Neuron (in vitro differentiated cells): ENCODE data around the gene BCL11B.

Experiments used
- H2AFZ ChIP-seq: one replicate; pipeline ENCODE4 v1.6.1; 2013; ENCODE audit warnings: low read depth, mild to moderate bottlenecking, inconsistent platforms, low read length, moderate library complexity
- H3K27me3 ChIP-seq: one replicate; pipeline ENCODE4 v1.6.1; 2013; ENCODE audit warnings: low read length; ENCODE audit not compliant: insufficient read depth
- H3K36me3 ChIP-seq: one replicate; pipeline ENCODE4 v1.6.1; 2013; ENCODE audit warnings: low read length; ENCODE audit not compliant: insufficient read depth
- H3K4me1 ChIP-seq: one replicate; pipeline ENCODE4 v1.6.1; 2013; ENCODE audit warnings: low read length; ENCODE audit not compliant: insufficient read depth
- H3K4me3 ChIP-seq: 2 replicates; pipeline ENCODE4 v1.5.1; 2013; ENCODE audit warnings: mild to moderate bottlenecking, low read length, moderate library complexity
- H3K9me3 ChIP-seq: one replicate; pipeline ENCODE4 v1.6.1; 2013; ENCODE audit warnings: low read length

Gene BCL11B

DNA sequence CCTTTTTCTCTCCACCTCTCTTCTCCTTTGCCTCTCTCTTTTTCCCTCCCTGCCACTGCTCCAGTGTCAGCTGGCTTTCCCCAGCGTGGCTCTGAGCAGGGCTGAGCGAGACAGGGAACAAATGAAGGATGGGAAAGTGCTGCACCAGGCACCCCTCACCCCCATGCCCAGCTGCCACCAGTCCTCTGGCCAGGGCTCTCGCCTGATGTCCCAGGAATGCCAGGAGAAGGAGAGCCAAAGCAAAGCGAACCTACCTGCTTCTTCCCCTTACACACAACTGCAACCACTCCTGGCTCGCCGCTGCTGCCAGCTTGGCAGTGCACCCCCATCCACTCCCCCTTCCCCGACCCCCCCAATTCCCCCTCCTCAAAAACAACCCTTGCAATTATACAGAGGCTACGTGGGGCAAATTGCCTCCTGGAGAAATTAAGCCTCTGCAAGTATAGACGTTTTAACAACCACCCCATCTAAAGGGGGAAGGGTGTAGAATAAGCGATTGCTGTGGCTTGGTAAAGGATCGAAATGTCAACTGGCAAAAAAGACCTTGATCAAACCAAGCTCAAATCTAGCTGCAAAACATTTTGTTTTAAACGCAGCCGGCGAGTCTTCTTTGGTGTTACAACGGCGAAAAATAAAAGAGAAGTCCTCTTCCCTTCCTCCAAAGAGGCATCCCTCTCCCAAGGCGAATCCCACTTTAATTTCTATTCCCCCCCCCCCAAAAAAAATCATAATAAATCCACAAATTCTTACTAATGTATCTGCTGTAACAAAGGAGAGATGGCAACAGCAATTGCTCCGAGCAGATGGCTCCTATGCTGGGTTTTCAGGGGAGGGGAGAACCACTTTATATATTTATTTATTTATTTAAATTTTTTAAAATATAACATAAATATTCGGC lies 2.9 kb downstream of the BCL11B start:
- no peaks in the 10 kb centered on the region for H3K36me3 ChIP-seq
- no peak overlapping the region for H3K4me3 ChIP-seq
- no peak overlapping the region for H2AFZ ChIP-seq
- H3K9me3 ChIP-seq = no peaks in the 10 kb centered on the region
- H3K4me1 ChIP-seq = peaks cover 25% of the 10 kb centered on the region
- H3K27me3 ChIP-seq = peaks cover 75% of the 10 kb centered on the region

DNA sequence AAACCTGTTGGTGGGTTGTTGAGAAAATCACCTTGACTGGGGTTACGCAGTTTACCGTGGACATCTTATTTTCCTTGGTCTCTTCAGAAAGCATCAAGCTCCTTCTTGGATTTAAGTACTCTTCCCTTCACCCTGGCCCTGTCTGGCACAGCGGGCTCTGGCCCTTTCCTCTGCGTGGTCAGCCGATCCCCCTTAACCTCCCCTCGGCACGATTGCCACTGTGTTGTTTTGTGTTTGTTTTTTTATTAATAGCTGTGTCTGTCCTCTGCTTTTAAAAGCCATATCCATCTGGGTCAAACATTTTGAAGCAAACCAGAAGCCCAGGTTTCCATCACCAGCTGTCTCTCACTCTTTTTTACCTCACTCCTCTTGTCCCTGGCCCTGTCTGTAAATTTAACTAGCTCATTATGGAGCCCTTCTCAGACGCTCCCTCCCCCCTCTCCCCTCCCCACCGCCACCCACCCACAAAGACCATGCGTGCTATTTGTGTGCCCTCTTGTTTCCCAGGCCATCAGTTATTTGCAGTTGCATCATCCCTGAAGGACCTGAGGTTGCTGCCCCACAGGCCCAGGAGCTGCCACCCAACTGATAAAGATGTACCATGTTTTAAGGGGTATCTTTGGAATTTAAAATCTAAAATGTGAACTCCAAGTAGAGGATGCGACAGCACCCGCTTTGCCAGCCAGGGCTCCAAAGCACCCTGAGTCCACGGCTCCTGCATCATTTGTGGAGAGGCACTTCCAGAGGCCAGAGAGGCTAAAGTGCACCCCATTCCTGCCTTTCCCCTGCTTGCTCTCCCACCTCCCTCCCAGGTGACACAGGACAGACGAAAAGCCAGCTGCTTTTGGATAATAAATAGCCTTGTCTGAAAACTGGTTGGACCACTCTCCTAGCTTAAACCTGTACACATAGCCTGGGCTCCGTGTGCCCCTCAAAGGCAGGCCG lies 3.9 kb downstream of the BCL11B start:
- Histone ChIP-seq H3K36me3 (no peaks in the 10 kb centered on the region), H3K4me3 (no peak overlapping the region), H3K9me3 (no peaks in the 10 kb centered on the region), H3K4me1 (peaks cover 19% of the 10 kb centered on the region), H3K27me3 (peaks cover 76% of the 10 kb centered on the region), H2AFZ (no peak overlapping the region)

DNA sequence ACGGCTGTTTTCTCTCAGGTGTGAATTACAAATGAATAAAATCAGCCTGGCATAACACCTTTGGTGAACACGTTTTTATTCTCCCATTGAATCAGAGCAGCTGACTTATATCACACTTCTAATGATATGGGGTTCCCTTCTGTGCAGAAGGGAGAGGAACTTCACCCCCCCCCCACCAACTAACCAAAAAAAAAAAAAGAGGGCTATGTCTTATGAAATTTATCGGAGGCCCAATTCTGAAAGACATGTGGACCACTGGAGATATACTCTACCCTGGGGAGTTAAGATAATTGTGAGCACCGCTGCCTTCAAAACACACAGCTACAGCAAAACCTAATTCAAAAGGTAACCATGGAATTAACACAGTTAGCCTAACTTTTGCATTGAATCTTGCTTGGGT lies 4.6 kb downstream of the BCL11B start:
- Histone ChIP-seq H2AFZ (no peak overlapping the region), H3K4me1 (peaks cover 13% of the 10 kb centered on the region), H3K27me3 (peaks cover 76% of the 10 kb centered on the region), H3K4me3 (no peak overlapping the region), H3K36me3 (no peaks in the 10 kb centered on the region), H3K9me3 (no peaks in the 10 kb centered on the region)

DNA sequence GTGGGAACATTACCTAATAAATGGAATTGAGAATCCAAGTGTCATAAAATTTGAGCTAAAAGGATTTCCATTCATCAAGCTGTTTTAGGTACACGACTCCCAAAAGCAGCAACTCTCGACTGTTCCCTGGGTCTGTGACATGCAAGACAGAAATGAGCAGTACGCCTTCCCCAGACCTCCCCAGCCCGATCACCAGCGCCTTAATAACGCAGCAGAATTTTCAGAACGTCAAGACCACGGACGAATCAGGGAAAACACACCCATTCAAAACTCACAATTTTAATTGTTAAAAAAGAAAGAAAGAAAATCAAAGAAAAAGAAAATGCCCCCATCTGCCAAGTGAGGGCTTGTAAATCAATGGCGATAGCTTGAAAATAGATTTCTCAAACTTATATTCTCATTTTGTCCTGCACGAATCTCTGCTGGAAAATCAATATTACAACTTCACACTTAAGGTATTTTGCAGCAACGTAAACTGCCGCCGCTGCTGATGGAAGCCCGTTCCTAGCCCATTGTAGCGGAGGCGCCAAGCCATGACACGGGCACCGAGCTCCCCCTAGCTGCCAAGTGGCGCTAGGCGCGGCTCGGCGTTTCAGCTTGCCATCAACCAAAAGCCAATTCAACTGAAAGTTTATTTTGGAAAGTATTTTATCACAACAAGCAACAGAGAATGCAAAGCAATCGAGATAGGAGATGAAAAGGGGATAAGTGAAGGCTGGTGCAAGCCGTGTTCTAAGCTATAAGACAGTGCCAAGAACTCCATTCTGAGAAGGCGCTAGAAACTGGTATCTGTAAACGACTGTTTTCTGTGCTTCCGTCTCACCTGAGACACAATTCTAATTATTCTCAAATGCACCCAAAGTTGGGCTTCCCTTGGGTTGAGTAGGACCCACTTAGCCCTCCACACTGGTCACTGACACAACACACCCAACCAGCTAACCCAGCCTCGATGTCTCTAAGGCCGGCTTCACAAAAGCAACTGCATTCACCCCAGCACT lies 5.5 kb downstream of the BCL11B start:
- Histone ChIP-seq H3K4me3 (no peak overlapping the region), H2AFZ (no peak overlapping the region), H3K36me3 (no peaks in the 10 kb centered on the region), H3K4me1 (peaks cover 9% of the 10 kb centered on the region), H3K27me3 (peaks cover 81% of the 10 kb centered on the region), H3K9me3 (no peaks in the 10 kb centered on the region)

DNA sequence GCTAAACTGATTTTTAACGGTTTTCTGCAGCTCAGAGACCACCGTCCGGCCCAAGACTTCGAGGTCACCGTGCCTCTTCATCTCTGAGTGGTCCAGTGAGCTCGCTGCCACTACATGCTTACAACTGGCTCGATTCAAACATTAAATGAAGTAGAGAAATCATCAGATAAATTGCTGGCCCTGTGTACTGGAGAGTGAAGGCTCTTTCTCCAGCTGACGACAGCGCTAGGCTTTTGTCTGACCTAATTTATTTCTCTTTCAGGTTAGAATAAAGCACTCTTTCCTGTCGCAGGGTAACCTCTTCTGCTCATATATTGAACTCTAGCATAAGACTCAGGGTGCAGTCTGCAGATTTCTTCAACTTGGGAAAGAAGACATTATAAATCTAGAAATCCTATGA lies 6.4 kb downstream of the BCL11B start:
- Histone ChIP-seq H3K4me3 (no peak overlapping the region), H3K36me3 (no peaks in the 10 kb centered on the region), H3K27me3 (peaks cover 89% of the 10 kb centered on the region), H3K4me1 (peaks cover 7% of the 10 kb centered on the region), H3K9me3 (no peaks in the 10 kb centered on the region), H2AFZ (no peak overlapping the region)

DNA sequence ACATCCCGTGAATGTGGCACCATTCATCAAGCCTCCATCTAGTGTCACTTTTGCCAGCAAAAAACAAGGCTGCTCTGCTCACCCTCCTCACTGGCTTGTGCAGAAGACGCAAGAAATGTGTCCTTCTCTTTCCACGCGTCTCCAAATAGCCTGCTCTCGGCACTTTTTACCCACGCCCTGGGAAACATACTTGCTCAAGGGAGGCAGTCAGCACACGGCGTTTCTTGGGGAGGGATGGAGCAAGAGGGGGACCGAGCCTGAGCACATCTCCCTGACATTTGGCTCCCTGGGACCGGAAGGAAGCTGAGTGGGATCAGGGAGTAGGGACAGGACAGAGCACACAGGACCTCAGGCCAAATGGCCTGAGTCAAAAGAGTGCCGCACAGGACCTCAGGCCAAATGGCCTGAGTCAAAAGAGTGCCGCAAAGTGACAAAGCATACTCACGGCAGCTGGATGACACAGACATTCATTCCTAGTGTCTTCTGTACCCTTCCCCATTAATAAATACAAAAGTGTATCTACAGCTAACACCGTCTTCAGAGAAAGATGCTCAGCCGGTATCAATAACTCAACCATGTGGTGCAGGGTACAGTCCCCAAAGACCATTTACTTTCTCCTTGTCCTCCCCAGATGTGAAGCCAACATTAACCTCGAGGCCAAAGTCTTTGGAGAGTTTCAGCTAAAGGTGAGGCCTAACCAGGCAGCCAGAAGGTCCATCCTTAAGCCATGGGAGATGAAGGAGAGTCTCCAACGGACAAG lies 7.1 kb downstream of the BCL11B start:
- Histone ChIP-seq H3K27me3 (peaks cover 86% of the 10 kb centered on the region), H3K9me3 (no peaks in the 10 kb centered on the region), H3K4me3 (no peak overlapping the region), H3K4me1 (peaks cover 4% of the 10 kb centered on the region), H2AFZ (no peak overlapping the region), H3K36me3 (no peaks in the 10 kb centered on the region)

DNA sequence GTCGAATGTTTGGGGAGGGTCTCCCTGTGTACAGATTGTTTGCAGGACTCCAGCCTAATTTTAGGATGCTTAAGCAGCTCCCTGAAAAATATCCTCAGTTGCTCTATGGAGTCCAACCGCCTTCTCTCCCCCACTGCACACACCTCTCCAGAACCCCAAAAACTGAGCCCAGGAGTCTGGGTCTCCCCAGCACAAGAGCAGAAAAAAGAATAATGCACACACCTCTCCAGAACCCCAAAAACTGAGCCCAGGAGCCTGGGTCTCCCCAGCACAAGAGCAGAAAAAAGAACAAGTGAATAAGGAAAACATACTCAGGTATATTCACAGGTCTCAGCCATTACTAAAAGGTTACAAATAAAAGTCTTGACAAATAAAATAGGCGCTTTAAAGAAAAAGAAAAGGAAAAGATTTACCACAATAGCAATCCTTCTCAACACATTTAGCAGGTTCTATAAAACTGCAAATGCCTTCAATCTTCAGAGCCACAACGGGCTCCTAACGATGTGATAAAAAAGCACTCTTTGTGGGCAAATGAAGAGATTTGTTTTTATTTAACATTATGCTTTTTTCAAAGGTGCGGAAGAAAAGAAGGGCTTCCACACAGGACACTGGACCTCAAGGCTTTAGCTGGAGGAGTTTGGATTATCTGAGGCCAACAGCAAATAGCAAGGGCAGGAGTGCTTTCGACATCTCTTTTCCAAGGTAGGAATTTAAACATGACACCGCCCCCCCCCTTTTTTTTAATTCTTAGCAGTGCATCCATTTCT lies 8.2 kb downstream of the BCL11B start:
- H3K9me3 ChIP-seq = no peaks in the 10 kb centered on the region
- no peak overlapping the region for H2AFZ ChIP-seq
- no peak overlapping the region for H3K4me3 ChIP-seq
- H3K4me1 ChIP-seq = peaks cover 3% of the 10 kb centered on the region
- H3K27me3 ChIP-seq = peaks cover 83% of the 10 kb centered on the region
- no peaks in the 10 kb centered on the region for H3K36me3 ChIP-seq

DNA sequence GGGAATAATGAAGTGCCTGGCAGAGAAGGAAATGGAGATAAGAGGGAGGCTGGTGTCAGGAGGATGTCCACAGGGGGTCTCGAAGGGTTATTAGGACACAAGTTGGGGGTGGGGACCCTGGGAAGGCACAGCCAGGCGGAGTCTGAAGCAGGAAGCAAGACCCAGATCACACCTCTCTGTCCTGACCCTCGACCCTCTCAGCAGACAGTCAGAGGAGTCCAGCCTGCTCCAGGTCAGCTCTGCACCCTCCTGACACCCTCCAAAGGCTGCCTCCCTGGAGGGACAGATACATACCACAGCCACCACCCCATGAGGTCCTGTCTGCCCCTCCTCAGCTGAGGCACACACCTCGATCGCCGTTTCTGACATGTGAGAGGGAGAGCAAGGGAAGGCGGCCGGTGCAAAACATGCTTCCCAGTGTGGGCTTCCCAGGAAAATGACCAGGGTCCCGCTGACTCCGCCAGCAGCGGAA lies 9.0 kb downstream of the BCL11B start:
- Histone ChIP-seq H2AFZ (no peak overlapping the region), H3K9me3 (no peaks in the 10 kb centered on the region), H3K4me3 (no peak overlapping the region), H3K27me3 (peaks cover 82% of the 10 kb centered on the region), H3K36me3 (no peaks in the 10 kb centered on the region), H3K4me1 (peaks cover 3% of the 10 kb centered on the region)

DNA sequence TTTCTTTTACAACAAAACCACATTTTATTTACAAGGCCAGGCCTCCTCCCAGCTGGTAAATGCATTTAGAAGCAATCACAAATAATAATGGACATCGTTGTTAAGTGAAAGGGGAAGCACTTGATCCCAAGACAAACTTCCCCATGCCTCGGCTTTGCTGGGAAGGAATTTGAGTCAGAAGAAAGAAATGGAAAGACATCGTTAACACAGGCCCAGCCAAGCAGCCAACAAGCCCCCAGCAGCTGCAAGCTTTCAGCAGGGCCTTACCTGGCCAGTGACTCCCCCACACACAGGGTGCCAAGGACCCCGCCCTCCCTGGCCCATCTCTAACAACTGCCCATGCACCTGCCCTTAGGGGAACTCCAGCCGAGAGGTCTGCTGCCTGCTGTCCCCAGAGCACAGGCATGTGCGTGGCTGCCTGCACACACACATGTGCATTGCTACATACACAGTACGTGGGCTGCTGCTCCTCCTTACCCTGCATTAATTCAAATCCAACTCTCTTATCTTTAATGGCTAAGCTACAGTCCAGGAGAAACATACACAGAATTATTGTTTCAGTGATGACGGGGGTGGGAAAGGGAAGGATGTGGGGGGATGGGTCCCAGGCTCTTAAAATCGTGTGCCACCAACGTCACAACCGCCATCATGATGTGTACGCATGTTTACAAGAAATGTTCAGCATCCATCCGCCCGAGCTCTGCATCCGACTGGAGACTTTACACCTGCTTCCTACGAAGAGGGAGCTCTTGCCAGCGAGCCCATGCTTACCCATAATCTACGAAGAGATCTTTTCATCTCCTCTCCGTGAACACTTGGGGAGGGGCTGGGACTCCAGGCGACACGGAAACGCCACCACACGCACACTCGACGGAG lies 9.8 kb downstream of the BCL11B start:
- Histone ChIP-seq H3K27me3 (peaks cover 82% of the 10 kb centered on the region), H2AFZ (no peak overlapping the region), H3K9me3 (no peaks in the 10 kb centered on the region), H3K4me3 (no peak overlapping the region), H3K4me1 (peaks cover 3% of the 10 kb centered on the region), H3K36me3 (no peaks in the 10 kb centered on the region)

DNA sequence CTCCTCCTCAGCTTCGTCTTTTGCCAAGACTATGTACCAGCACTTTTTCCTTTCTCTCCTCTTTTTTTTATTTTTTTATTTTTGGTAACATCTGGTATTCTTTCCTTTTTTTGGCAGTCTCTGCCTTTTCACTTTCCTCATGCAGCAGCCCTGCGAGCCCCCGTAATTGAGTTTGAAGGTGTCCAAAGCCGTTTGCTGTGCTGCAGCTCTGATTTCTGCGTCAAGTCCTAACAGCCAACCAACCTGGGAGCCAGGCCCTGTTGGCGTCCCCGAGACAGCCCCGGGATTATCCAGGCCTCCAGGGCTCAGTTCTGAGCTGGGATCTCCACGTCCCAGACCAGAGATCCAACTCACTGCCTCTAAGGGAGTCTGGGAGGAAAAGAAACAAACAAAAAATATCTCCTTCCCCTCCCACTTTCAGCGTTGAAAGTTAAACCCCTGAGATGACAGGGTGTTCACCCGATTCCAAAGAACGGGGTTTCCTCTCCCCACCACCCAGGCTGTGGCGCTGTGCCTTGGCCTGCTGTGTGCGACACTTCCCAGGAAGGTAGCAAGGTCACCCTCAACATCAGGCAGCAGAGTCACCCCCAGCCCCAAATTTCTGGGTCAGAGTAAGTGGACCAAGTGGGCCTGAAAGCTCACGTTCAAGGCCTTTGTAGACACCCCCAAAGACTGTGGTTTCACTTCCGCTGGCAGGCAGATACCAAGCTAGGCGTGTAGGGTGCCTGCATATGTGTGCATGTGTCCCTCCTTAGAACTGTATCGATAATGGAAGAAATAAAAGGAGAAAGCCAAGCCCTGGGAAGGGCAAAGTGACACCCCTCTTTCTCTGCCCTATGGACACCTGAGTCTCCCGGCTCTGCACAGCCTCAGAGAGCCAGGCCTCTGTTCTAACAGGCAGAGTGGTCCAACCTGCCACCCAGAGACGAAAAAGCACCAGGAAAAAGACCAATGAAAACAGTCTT lies 11.1 kb downstream of the BCL11B start:
- Histone ChIP-seq H3K9me3 (no peaks in the 10 kb centered on the region), H3K4me1 (no peaks in the 10 kb centered on the region), H2AFZ (no peak overlapping the region), H3K36me3 (no peaks in the 10 kb centered on the region), H3K4me3 (no peak overlapping the region), H3K27me3 (peaks cover 85% of the 10 kb centered on the region)
